Stimulated activated CD4-positive, alpha-beta T cell treated with anti-CD3 and anti-CD28 coated beads, Interleukin-4, amount 100 ng/mL, for 48 hours (primary cell): ENCODE results near the gene CTR9.

Source experiments
- DNase-seq, 2 donors: peaks; one replicate each; pipeline ENCODE4 v3.0.0-alpha.2; 2020; ENCODE audit warnings: low read depth in 2 of 2

The CTR9 gene

DNA sequence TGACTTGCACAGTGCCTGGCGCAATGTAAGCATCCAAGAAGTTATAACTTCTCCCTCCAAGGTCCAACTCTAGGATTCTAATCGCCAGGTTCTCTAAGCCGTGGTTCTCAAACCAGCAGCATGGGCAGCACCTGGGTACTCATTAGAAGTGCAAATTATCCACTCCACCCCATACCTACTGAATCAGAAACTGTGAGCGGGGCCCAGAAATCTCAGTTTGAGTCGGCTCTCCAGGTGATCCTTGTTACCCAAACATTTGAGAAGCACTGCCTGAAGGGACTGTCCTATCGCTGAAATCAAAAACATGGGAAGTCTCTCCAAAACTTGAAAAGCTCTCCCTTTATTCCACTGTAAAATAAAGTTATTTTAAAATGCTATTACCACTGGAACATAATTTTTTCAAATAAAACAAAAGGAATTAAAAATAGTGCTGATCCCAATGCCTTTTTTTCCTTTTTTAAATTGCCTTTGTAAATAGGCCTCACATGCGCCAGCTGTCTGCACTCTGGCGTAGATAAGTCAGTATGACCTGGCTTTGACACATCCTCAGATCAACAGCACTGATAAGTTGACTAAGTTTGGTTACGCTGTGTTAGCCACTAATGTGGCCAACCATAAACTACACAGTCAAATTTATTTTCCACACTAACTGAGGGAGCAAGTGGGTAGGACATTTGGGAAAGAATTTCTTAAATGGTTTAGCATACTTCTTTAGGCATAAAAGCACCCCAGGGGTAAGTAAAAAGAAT lies 8.4 kb upstream of the CTR9 start:
- DNase-seq: peak in 1 of 2 donors; percentile 9

DNA sequence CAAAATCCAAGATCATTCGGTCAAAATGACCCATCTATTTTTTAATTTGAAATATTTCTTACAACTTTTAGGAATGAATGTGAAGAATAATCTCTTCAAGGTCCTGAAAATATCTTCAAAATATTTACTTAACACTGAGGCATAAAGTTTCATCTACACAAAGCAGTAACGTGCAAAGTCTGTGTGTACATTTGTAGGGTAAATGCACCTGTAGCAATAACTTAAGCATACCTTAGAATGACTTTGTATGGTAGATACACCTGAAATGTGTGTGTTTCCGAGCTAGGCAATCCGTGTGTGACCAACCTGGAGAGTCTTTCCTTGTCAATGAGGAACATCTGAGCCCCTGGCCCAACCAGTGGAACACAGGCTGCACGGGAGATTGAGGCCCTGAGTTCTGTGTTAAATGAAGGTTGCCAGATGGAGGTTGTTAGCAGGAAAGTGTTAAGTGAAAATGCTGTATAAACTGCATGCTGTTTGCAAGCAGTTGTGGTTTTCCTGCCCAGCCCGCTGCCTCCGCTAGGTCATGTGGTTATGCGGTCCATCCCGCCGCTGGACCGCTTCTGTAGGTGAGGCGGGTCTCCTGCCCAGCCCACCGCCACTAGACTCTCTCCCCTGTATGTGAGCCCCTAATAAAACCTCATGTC lies 7.6 kb upstream of the CTR9 start:
- no peak for DNase-seq

DNA sequence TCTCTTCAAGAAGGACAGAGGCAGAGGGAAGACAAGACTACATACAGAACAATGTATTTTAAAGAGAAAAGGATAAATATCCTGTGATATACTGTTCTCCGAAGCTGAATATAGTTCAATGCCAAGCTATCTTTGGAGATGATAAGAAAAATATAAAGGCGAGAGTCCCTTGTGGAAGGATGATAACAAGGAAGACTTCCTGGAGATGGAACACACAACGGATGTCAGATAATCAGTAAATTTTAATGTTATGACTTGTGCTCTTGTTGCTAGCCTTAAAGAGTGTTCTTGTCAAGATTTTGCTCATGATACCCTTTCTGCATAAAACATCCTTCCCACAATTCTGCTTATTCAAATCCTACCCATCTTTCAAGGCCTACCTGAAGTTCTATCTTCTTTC lies 6.8 kb upstream of the CTR9 start:
- DNase-seq: no peak

DNA sequence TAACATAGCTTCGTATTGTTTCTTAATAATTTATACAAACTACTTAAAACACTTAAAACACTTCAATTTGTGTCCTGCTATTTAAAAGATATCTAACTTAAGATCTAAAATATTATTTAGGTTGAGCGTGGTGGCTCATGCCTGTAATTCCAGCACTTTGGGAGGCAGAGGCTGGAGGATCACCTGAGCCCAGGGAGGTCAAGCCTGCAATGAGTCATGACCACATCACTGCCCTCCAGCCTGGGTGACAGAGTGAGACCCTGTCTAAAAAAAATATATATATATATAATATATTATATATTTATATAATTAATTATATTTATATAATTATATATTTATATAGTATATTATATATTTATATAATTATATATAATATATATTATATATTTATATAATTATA lies 4.2 kb upstream of the CTR9 start:
- no peak for DNase-seq

DNA sequence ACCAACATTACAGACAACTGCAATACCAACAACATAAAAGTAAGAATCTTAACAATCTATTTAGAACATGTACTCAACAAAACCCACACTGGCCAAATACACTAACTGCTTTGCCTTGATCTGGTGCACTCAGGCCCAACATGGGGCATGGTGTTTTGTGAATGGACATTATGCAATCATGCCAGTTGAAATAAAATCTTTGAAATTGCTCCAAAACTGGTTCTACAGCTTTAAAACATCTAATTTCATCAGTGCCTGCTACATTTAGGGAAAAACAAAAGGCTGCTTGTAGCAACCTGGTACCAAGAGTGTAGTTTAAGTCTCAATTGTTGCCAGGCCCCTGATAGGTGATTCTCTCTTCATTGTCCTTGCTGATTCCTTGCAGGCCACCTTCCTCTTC lies 3.3 kb upstream of the CTR9 start:
- no peak for DNase-seq

DNA sequence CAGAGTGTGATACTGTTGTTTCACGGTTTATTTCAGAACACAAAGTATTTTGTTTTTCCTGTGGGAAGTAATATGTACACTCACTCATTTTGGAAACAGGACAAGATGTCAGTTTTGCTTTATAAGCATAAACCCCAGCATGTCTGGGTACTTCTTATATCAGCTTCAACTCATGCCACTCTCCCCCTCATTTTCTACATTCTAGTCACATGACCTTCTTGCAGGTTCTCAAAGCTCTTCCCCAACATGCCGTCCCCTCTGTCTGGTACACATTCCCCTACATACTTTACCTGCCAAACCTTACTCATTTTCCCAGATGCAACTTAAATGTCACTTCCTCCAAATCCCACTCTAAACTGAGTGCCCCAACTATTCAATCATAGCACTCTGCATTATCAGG lies 1.6 kb upstream of the CTR9 start:
- DNase-seq: no peak

DNA sequence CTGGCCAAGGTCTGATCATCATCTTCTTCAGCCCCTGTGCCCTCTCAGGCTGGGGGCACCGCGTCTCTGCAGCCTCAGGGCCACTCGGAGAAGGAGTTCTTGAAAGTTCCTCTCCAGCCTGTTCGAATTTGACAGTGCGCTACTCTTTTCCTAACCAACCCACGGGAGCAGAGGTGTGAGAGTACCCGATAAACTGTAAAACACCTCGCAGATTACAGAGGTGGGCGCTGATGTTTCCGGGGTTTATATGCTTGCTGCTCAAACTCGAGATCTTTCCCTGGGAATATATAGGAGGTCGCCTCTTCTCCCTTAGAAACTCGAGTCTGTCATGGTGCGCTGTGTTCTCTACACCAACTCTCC lies 515 bp downstream of the CTR9 start:
- no peak for DNase-seq

DNA sequence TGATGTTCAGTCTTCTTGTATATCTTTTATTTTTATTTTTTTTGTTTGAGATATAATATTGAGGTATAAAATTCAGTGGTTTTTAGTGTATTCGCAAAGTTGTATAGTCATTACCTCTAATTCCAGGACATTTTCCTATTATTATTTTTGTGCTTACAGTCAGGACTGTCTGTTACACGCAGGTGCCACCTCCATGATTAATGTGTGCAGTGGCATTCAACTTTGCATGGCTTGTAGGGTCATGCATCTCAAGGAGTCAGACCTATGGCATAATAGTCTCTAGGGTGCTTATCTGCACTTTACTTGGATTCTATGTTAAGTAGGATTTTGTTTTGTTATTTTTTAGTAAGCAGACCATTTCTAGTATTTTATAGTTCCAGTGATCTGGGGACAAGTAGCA lies 1.0 kb downstream of the CTR9 start:
- no peak for DNase-seq

DNA sequence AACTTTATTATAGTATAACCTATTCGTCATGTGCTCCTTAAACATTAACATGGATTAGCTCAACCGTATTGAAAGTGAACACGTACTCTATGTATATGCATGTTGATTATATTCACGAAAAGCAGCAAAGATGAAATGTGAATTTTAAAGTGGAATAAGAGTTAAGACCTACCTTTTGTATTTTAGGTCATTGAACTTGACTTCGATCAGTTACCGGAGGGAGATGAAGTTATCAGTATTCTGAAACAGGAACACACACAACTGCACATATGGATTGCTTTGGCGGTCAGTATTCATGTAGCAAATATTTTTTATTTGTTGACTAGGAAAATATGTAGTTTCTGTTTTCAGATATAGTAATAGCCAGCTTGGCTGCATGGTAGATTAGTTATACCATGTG lies 1.4 kb downstream of the CTR9 start:
- no peak for DNase-seq

DNA sequence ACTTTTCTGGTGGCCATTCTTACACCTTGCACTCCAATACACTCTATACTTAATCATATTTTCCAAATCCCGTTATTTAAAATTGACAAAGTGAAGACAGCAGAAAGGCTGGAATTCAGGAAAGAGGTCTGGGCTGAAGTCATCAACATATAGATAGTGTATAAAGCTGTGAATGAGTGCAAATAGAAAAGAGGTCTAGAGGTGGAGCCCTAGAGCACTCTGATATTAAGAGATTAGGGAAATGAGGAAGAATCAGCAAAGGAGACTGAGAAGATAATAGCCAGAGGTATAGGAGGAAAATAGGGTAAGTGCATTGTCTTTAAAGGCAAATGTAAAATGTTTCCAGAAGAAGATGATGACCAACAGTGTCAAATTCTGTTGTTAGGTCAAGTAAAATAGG lies 7.9 kb downstream of the CTR9 start:
- DNase-seq: no peak

DNA sequence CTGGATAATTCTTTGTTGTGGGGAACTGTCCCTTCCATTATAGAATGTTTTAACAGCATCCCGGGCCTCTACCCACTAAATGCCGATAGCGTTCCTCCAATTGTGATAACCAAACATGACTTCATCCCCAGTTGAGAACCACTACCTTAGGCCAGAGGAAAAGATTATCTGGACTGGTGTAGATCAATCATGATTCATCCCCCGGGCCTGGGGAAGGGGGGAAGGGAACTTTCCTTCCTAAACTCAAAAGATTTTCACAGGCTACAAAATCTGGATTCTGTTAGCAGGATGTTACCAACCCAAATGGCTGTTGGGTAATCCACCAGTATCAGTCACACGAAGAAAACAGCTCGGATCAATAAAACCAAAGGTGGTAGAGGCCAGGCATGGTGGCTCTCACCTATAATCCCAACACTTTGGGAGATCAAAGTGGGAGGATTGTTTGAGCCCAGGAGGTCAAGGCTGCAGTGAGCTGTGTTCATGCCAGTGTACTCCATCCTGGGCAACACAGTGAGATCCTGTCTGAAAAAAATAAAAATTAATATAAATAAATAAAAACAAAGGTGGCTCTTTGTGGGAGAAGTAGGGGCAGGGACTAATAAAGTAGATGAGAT lies 10.1 kb downstream of the CTR9 start:
- no peak for DNase-seq

DNA sequence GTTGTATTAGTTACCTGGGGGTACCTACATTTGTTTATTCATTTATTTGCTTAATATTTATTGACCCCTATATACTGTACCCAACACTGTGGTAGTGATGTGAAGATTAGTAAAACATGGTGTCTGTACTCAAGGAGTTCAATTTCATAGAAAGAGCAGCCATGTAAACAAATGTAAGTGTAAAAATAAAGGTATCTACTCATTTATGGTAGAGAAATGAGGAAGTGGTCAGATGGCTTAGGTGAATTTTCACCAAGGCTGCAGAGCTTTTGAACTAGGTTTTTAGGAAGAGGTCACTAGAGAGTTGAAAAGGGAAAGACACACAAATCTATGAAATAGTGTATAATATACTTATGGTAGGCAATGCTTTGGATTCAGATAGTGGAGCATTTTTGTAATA lies 11.1 kb downstream of the CTR9 start:
- DNase-seq: no peak

DNA sequence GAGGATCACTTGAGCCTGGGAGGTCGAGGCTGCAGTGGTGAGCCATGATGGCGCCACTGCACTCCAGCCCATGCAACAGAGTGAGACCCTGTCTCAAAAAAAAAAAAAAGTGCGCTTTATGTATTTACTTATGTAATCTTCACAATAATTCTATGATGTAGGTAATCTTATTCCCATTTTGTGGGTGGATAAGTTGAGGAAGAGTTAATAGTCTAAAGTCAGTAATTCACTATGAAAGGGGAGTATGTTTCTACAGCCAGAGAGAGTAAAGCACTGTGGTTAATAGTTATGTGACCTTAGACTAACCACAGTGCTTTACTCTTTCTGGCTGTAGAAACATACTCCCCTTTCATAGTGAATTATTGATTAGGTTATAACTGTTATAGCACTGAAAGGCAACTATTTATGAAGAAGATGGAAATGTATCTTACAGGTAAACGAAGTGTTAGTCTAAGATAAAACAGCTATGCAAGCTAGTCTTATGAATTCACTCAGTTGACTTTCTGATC lies 11.9 kb downstream of the CTR9 start:
- DNase-seq: no peak

DNA sequence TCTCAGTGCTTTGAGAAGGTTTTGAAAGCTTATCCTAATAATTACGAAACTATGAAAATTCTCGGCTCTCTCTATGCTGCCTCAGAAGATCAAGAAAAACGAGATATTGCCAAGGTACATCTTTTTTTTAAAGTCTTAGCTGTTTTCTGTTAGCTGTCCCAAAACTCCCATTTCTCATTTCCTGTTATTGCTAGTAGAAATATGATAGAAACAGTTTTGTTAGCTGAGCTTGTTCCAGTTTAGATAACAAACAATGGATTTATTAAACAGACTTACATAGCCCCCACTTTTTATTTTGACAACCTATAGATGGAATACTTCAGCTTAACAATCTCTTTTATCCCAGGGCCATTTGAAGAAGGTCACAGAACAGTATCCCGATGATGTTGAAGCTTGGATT lies 12.7 kb downstream of the CTR9 start:
- DNase-seq: no peak

DNA sequence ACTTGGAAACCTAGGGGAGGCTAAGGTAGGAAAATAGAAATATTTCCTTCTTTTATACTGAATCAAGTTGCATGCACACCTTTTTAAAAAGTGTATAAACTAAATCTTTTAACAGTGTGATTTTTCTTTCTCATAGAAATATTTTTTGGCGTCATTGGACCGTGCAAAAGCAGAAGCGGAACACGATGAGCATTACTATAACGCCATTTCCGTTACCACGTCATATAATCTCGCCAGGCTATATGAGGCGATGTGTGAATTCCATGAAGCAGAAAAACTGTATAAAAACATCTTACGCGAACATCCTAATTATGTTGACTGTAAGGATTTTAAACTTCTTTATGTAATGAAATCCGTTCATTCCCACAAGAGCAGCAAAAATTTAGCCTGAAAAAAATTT lies 13.4 kb downstream of the CTR9 start:
- no peak for DNase-seq

DNA sequence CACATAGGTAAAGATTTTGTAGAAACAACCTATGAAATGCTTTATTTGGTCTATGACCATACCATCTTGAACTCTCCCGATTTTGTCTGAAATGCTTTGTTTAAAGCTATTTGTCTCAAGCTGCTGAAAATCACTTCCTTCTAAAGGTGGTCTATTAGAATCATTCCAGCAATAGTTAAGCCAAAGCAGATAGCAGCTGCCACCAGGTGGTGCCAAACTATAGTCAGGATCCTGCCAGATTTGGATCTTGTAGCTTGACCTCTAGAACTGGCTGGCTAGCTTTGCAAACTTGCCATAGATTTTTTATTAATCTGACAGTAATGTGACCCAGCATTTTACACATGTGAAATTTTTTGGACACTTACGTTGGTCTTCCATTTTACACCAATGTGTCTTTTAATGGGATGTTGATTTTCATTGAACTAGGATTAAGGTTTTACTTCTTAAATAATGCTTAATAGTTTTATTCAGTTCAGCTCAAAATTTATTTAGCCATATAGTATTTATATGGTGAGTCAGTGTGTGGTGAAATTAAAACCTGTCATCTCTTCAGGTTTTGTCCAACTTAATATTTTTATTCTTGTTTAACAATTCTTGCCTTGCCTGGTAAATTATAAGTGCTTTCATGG lies 19.7 kb downstream of the CTR9 start:
- peak in 1 of 2 donors; percentile 16 for DNase-seq

DNA sequence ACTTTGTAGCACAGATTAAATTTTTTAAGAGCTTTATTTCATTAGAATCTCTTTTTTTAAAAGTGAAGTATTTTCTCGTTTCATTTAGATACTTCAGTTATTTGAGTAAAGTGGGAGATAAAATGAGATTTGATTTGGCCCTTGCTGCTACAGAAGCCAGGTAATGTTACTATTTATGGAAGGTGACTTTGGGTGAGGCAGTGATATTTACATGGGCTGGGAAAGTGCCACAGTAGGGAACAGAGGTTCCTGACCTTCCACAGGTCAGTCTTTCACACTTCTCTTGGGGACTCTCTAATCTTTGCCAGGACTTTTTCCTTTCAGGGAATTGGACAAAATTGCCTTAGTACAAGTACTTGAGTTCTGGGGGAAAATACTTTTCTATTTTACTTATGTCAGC lies 20.4 kb downstream of the CTR9 start:
- DNase-seq: no peak

DNA sequence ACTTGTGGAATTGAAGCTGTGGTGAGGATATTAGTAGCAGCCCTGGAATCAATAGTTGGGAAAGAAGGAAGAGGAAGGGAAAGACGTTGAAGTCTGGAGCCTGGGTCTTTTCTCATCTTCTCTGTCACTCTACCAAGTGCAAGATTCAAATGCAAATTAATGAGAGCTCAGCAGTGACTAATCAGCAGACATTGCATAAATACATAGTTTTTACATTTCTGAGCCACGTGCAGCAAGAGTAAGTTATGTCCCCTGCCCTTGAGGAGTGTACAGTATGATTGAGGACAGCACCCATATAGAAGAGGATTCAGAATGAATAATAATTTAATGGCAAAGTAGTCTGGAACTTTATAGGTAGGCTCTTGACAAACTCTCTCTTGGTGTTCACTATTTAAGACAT lies 23.8 kb downstream of the CTR9 start:
- DNase-seq: no peak

DNA sequence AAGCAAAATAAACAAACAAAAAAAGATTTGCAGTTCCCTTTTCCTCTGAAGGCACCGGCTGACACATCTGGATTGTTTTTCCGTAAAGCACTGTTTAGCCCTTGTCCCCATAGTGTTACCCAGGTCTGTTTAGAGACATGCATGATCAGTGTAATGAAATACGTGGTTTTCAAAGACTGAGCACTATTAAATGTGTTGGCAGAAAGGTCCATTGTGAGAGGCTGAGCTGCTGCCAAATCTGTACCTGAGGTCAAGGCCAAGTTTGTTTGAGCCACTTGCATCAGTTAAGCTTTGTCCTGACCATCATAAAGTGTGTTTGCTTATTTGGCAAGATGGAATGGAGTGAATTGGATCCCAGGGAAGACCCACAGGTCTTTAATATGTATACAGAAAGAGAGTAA lies 26.3 kb downstream of the CTR9 start:
- DNase-seq: no peak

DNA sequence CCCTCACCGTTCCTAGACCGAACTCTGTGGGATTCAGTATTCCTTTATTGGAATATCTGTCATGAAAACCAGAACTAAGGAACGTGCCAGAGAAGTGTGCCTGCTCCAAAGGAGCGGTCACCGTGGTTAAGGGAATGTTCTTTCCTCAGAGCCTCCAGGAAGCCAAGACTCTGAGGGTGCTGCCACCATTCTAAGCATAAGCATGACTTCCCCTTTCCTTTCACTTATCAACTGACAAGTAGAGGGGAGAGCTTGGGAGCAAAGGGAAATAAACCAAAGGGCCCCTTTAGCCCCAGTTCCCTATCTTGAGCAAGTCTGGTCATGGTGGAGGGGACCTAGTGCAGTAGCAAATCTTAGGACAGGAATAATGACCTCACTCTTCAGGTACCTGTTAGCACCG lies 26.8 kb downstream of the CTR9 start:
- no peak for DNase-seq

DNA sequence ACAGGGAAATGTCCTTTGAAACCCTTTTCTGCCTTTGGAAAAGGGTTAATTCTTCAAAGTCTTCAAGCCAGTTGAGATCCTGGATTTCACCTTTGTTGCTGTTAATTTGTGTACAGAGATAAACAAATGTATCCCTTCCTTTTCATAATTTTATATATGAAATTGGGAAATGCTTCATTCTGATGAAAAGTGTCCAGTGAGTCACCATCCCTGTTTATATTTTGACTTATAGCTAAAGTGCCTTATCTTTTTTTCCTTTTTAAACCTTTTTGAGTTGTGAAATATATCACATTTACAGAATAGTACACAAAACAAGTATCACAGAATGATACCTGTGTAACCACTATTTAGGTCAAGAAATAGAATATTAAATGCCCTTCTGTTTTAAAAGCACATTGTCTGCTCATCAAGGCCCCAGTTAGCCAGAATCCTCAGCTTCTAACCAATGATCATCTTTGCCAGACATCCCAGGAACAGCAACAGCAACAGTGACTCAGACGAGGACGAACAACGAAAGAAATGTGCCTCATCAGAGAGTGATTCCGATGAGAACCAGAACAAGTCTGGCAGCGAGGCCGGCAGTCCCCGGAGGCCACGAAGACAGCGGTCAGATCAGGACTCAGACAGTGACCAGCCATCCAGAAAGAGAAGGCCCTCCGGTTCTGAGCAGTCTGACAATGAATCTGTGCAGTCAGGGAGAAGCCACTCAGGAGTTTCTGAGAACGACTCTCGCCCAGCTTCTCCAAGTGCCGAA lies 27.3 kb downstream of the CTR9 start:
- DNase-seq: no peak

DNA sequence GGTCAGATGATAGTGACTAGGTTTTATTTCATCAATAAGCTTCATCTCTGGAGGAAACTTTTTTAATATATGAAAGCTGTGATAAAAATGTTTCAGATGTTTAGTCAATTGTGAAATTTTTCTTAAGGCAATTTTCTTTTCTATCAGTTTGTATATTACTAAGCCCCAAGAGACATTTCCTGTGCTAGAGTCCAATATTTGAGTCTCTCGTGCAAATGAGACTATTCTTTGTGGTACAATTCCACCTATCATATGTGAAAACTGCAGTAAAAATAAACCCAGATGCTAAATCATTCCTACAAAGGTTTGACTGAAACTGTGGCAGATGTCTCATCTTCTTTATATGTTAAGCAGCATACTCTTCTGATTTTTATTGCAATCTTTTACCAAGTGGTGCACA lies 28.0 kb downstream of the CTR9 start:
- no peak for DNase-seq
